Astrocyte (in vitro differentiated cells and primary cell): ENCODE results near the gene IL9.
"Not testable (repeated sequence)": the region's sequence is repeated elsewhere in the genome, so short reads cannot be mapped to it uniquely, and the experiment has no call there.

Experiments
- EZH2 ChIP-seq: IDR thresholded peaks from 2 replicates; pipeline ENCODE4 v1.6.1; 2012; ENCODE audit warnings: mild to moderate bottlenecking, low read length, inconsistent platforms; ENCODE audit not compliant: insufficient read depth
- TF ChIP-seq, protein P1 (sequence below): IDR thresholded peaks from 2 replicates; pipeline ENCODE4 v1.5.1; 2011; ENCODE audit warnings: low read depth, mild to moderate bottlenecking, inconsistent platforms, low read length, moderate library complexity; ENCODE audit not compliant: insufficient read depth

- TF ChIP-seq, protein P1, sequence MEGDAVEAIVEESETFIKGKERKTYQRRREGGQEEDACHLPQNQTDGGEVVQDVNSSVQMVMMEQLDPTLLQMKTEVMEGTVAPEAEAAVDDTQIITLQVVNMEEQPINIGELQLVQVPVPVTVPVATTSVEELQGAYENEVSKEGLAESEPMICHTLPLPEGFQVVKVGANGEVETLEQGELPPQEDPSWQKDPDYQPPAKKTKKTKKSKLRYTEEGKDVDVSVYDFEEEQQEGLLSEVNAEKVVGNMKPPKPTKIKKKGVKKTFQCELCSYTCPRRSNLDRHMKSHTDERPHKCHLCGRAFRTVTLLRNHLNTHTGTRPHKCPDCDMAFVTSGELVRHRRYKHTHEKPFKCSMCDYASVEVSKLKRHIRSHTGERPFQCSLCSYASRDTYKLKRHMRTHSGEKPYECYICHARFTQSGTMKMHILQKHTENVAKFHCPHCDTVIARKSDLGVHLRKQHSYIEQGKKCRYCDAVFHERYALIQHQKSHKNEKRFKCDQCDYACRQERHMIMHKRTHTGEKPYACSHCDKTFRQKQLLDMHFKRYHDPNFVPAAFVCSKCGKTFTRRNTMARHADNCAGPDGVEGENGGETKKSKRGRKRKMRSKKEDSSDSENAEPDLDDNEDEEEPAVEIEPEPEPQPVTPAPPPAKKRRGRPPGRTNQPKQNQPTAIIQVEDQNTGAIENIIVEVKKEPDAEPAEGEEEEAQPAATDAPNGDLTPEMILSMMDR, result not testable (repeated sequence)
- not testable (repeated sequence) for TF ChIP-seq EZH2
These were observed 36.5 kb downstream of the IL9 start for GRCh38 chr5:135859186-135859585.
